ENCODE results near the gene ADSL.

The ADSL gene

GRCh38 chr22:40312050-40312449 lies 34.2 kb upstream of the ADSL start:
- DNase-seq (ENCODE audit: low read depth, low spot score): no peak
- Histone ChIP-seq H3K27ac (ENCODE audit: low read length) (no peak overlapping the region), H3K27me3 (ENCODE audit: control insufficient read depth, insufficient read depth, low read length) (peaks cover 2% of the 10 kb centered on the region; the same call in 1 of the 2 replicates), H3K4me3 (ENCODE audit: low read length) (no peak overlapping the region), H3K4me1 (ENCODE audit: control insufficient read depth, insufficient read depth, low read length) (no peaks in the 10 kb centered on the region), H3K9me3 (ENCODE audit: control insufficient read depth, insufficient read depth, low read length) (no peaks in the 10 kb centered on the region), H3K36me3 (ENCODE audit: control insufficient read depth, insufficient read depth, low read length) (peaks cover 41% of the 10 kb centered on the region; the same call in 1 of the 2 replicates)
- no CpG with 5 or more reads among the region's 2 CpGs for WGBS (ENCODE audit: insufficient coverage, insufficient read length)

- WGBS (ENCODE audit: insufficient coverage, insufficient read length): no CpG with 5 or more reads among the region's 2 CpGs
- no peak overlapping the region for H3K27ac ChIP-seq (ENCODE audit: low read length)
- H3K36me3 ChIP-seq (ENCODE audit: control insufficient read depth, insufficient read depth, low read length): peaks cover 34% of the 10 kb centered on the region; the same call in 1 of the 2 replicates
- no peaks in the 10 kb centered on the region for H3K4me1 ChIP-seq (ENCODE audit: control insufficient read depth, insufficient read depth, low read length)
- no peak overlapping the region for H3K4me3 ChIP-seq (ENCODE audit: low read length)
- H3K27me3 ChIP-seq (ENCODE audit: control insufficient read depth, insufficient read depth, low read length): peaks cover 2% of the 10 kb centered on the region; the same call in 1 of the 2 replicates
- no peak for DNase-seq (ENCODE audit: low read depth, low spot score)
- H3K9me3 ChIP-seq (ENCODE audit: control insufficient read depth, insufficient read depth, low read length): no peaks in the 10 kb centered on the region
Observed at GRCh38 chr22:40313007-40313406, 33.3 kb upstream of the ADSL start.

- Histone ChIP-seq H3K9me3 (ENCODE audit: control insufficient read depth, insufficient read depth, low read length) (no peaks in the 10 kb centered on the region), H3K27me3 (ENCODE audit: control insufficient read depth, insufficient read depth, low read length) (peaks cover 2% of the 10 kb centered on the region; the same call in 1 of the 2 replicates), H3K36me3 (ENCODE audit: control insufficient read depth, insufficient read depth, low read length) (peaks cover 27% of the 10 kb centered on the region; the same call in 1 of the 2 replicates), H3K27ac (ENCODE audit: low read length) (no peak overlapping the region), H3K4me3 (ENCODE audit: low read length) (no peak overlapping the region), H3K4me1 (ENCODE audit: control insufficient read depth, insufficient read depth, low read length) (no peaks in the 10 kb centered on the region)
- no peak for DNase-seq (ENCODE audit: low read depth, low spot score)
Observed at GRCh38 chr22:40314041-40314440, 32.3 kb upstream of the ADSL start.

- Histone ChIP-seq H3K36me3 (ENCODE audit: control insufficient read depth, insufficient read depth, low read length) (peaks cover 19% of the 10 kb centered on the region), H3K27me3 (ENCODE audit: control insufficient read depth, insufficient read depth, low read length) (no peaks in the 10 kb centered on the region), H3K4me3 (ENCODE audit: low read length) (no peak overlapping the region), H3K9me3 (ENCODE audit: control insufficient read depth, insufficient read depth, low read length) (no peaks in the 10 kb centered on the region), H3K4me1 (ENCODE audit: control insufficient read depth, insufficient read depth, low read length) (peaks cover 5% of the 10 kb centered on the region), H3K27ac (ENCODE audit: low read length) (no peak overlapping the region)
- no peak for DNase-seq (ENCODE audit: low read depth, low spot score)
Observed at GRCh38 chr22:40320687-40321086, 25.6 kb upstream of the ADSL start.

- Histone ChIP-seq H3K4me3 (ENCODE audit: low read length) (no peak overlapping the region), H3K4me1 (ENCODE audit: control insufficient read depth, insufficient read depth, low read length) (peaks cover 5% of the 10 kb centered on the region), H3K27me3 (ENCODE audit: control insufficient read depth, insufficient read depth, low read length) (no peaks in the 10 kb centered on the region), H3K36me3 (ENCODE audit: control insufficient read depth, insufficient read depth, low read length) (peaks cover 15% of the 10 kb centered on the region), H3K27ac (ENCODE audit: low read length) (no peak overlapping the region), H3K9me3 (ENCODE audit: control insufficient read depth, insufficient read depth, low read length) (no peaks in the 10 kb centered on the region)
- WGBS (ENCODE audit: insufficient coverage, insufficient read length): no CpG with 5 or more reads among the region's 5 CpGs
- DNase-seq (ENCODE audit: low read depth, low spot score): no peak
Observed at GRCh38 chr22:40322021-40322420, 24.3 kb upstream of the ADSL start.

- WGBS (ENCODE audit: insufficient coverage, insufficient read length): no CpG with 5 or more reads among the region's 17 CpGs
Observed at GRCh38 chr22:40322818-40323447, 23.4 kb upstream of the ADSL start.

GRCh38 chr22:40323681-40324171 lies 22.6 kb upstream of the ADSL start:
- no peak for DNase-seq (ENCODE audit: low read depth, low spot score)
- no CpG with 5 or more reads among the region's 8 CpGs for WGBS (ENCODE audit: insufficient coverage, insufficient read length)
- H3K27ac ChIP-seq (ENCODE audit: low read length): no peak overlapping the region
- peaks cover 15% of the 10 kb centered on the region for H3K36me3 ChIP-seq (ENCODE audit: control insufficient read depth, insufficient read depth, low read length)
- H3K4me1 ChIP-seq (ENCODE audit: control insufficient read depth, insufficient read depth, low read length): peaks cover 5% of the 10 kb centered on the region
- no peak overlapping the region for H3K4me3 ChIP-seq (ENCODE audit: low read length)
- H3K9me3 ChIP-seq (ENCODE audit: control insufficient read depth, insufficient read depth, low read length): no peaks in the 10 kb centered on the region
- H3K27me3 ChIP-seq (ENCODE audit: control insufficient read depth, insufficient read depth, low read length): no peaks in the 10 kb centered on the region

More at GRCh38 chr22:40322818-40323447, 23.4 kb upstream of the ADSL start:
- no peak for DNase-seq (ENCODE audit: low read depth, low spot score)
- peaks cover 5% of the 10 kb centered on the region for H3K4me1 ChIP-seq (ENCODE audit: control insufficient read depth, insufficient read depth, low read length)
- no peaks in the 10 kb centered on the region for H3K27me3 ChIP-seq (ENCODE audit: control insufficient read depth, insufficient read depth, low read length)
- H3K36me3 ChIP-seq (ENCODE audit: control insufficient read depth, insufficient read depth, low read length): peaks cover 15% of the 10 kb centered on the region
- H3K27ac ChIP-seq (ENCODE audit: low read length): no peak overlapping the region
- no peak overlapping the region for H3K4me3 ChIP-seq (ENCODE audit: low read length)
- no peaks in the 10 kb centered on the region for H3K9me3 ChIP-seq (ENCODE audit: control insufficient read depth, insufficient read depth, low read length)

GRCh38 chr22:40324468-40325305 lies 21.6 kb upstream of the ADSL start:
- H3K36me3 ChIP-seq (ENCODE audit: control insufficient read depth, insufficient read depth, low read length): peaks cover 15% of the 10 kb centered on the region
- H3K4me3 ChIP-seq (ENCODE audit: low read length): no peak overlapping the region
- no peak overlapping the region for H3K27ac ChIP-seq (ENCODE audit: low read length)
- WGBS (ENCODE audit: insufficient coverage, insufficient read length): no CpG with 5 or more reads among the region's 19 CpGs
- no peak for DNase-seq (ENCODE audit: low read depth, low spot score)
- peaks cover 5% of the 10 kb centered on the region for H3K4me1 ChIP-seq (ENCODE audit: control insufficient read depth, insufficient read depth, low read length)
- no peaks in the 10 kb centered on the region for H3K27me3 ChIP-seq (ENCODE audit: control insufficient read depth, insufficient read depth, low read length)
- no peaks in the 10 kb centered on the region for H3K9me3 ChIP-seq (ENCODE audit: control insufficient read depth, insufficient read depth, low read length)

- no peaks in the 10 kb centered on the region for H3K27me3 ChIP-seq (ENCODE audit: control insufficient read depth, insufficient read depth, low read length)
- WGBS (ENCODE audit: insufficient coverage, insufficient read length): no CpG with 5 or more reads among the region's 6 CpGs
- H3K27ac ChIP-seq (ENCODE audit: low read length): no peak overlapping the region
- H3K4me3 ChIP-seq (ENCODE audit: low read length): no peak overlapping the region
- peaks cover 15% of the 10 kb centered on the region for H3K36me3 ChIP-seq (ENCODE audit: control insufficient read depth, insufficient read depth, low read length)
- H3K4me1 ChIP-seq (ENCODE audit: control insufficient read depth, insufficient read depth, low read length): peaks cover 5% of the 10 kb centered on the region
- no peaks in the 10 kb centered on the region for H3K9me3 ChIP-seq (ENCODE audit: control insufficient read depth, insufficient read depth, low read length)
- no peak for DNase-seq (ENCODE audit: low read depth, low spot score)
Observed at GRCh38 chr22:40325315-40325714, 21.0 kb upstream of the ADSL start.

- H3K4me3 ChIP-seq (ENCODE audit: low read length): no peak overlapping the region
- H3K4me1 ChIP-seq (ENCODE audit: control insufficient read depth, insufficient read depth, low read length): peaks cover 5% of the 10 kb centered on the region
- WGBS (ENCODE audit: insufficient coverage, insufficient read length): no CpG with 5 or more reads among the region's 10 CpGs
- peaks cover 9% of the 10 kb centered on the region for H3K36me3 ChIP-seq (ENCODE audit: control insufficient read depth, insufficient read depth, low read length)
- no peak overlapping the region for H3K27ac ChIP-seq (ENCODE audit: low read length)
- no peaks in the 10 kb centered on the region for H3K9me3 ChIP-seq (ENCODE audit: control insufficient read depth, insufficient read depth, low read length)
- no peaks in the 10 kb centered on the region for H3K27me3 ChIP-seq (ENCODE audit: control insufficient read depth, insufficient read depth, low read length)
- DNase-seq (ENCODE audit: low read depth, low spot score): no peak
Observed at GRCh38 chr22:40326905-40327735, 19.2 kb upstream of the ADSL start.
